ENCODE results near the gene ADCY10.
"Not testable (repeated sequence)": the region's sequence is repeated elsewhere in the genome, so short reads cannot be mapped to it uniquely, and the experiment has no call there.

The ADCY10 gene

DNA sequence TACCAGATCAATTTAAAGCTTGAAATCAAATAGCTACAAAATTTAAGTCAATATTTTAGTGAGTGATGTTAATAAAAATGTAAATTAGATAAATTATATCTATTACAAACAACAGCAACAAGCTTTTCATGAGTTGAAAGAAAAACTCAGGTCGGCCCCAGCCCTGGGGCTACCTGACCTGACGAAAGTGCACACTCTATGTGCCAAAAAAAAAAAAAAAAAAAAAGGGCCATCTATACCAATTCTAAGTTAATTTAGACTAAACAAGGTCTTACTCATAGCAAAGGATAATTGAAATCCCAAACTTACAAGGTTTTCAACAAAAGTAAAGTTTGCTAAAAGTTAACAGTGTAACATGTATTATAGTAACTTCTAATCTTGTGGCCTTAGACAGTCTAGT is 47.6 kb downstream of the ADCY10 start:
- not testable (repeated sequence) for H3K4me1 ChIP-seq (ENCODE audit: control insufficient read depth, insufficient read depth, low read length); H3K27ac ChIP-seq (ENCODE audit: low read length); H3K27me3 ChIP-seq (ENCODE audit: control insufficient read depth in 1 of 2, insufficient read depth in 2 of 2, low read length in 2 of 2); H3K4me3 ChIP-seq (ENCODE audit: low read length in 2 of 2); H3K36me3 ChIP-seq (ENCODE audit: control insufficient read depth in 2 of 2, insufficient read depth in 2 of 2, low read length in 2 of 2); H3K9me3 ChIP-seq (ENCODE audit: control insufficient read depth in 2 of 2, low read length in 2 of 2); H3K9ac ChIP-seq (ENCODE audit: low read length in 2 of 2)

DNA sequence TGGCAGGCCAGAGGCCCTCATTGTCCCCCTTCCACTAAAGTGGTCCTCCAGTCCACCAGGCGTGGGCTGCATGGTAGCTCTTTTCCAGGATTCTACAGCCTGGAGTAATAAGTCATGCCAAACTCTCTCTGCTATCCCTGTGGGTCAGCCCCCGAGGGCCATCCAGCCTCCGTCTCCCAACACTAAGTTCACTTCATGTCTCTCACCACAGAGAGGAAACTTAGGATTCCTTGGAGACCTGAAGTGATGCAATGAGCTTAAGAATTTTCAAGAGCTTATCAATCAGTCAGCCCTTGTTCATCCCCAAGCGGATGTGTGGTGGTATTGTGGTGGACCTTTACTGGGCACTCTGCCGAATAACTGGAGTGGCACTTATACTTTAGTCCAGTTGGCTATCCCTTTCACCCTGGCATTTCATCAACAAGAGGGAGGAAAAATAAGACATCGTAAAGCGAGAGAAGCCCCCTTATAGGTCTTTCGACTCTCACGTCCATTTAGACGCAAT is 48.1 kb downstream of the ADCY10 start:
- H3K27ac ChIP-seq (ENCODE audit: low read length); H3K27me3 ChIP-seq (ENCODE audit: control insufficient read depth in 1 of 2, insufficient read depth in 2 of 2, low read length in 2 of 2); H3K4me1 ChIP-seq (ENCODE audit: control insufficient read depth, insufficient read depth, low read length); H3K4me3 ChIP-seq (ENCODE audit: low read length in 2 of 2); H3K9ac ChIP-seq (ENCODE audit: low read length in 2 of 2); H3K36me3 ChIP-seq (ENCODE audit: control insufficient read depth in 2 of 2, insufficient read depth in 2 of 2, low read length in 2 of 2); H3K9me3 ChIP-seq (ENCODE audit: control insufficient read depth in 2 of 2, low read length in 2 of 2): not testable (repeated sequence)

DNA sequence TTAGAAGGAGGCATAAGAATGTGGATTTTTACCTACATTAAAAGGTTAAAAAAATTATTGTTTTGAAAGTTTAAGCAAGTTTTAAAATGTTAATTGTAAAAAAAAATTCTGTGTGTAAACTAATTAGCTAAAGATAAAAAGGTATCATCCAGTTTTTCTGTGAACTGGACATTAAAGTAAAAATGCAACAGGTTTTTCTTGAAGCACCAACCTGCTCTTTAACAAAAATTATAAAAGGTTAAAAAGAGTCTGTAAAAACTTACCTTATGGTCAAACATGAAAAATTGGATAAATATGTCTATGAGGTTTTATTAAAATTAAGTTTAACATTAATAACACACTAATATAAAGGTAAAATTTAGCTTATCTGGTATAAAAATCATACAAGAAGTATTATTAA is 48.7 kb downstream of the ADCY10 start:
- H3K27ac ChIP-seq (ENCODE audit: low read length); H3K4me1 ChIP-seq (ENCODE audit: control insufficient read depth, insufficient read depth, low read length); H3K27me3 ChIP-seq (ENCODE audit: control insufficient read depth in 1 of 2, insufficient read depth in 2 of 2, low read length in 2 of 2); H3K36me3 ChIP-seq (ENCODE audit: control insufficient read depth in 2 of 2, insufficient read depth in 2 of 2, low read length in 2 of 2); H3K9ac ChIP-seq (ENCODE audit: low read length in 2 of 2); H3K9me3 ChIP-seq (ENCODE audit: control insufficient read depth in 2 of 2, low read length in 2 of 2); H3K4me3 ChIP-seq (ENCODE audit: low read length in 2 of 2): not testable (repeated sequence)

DNA sequence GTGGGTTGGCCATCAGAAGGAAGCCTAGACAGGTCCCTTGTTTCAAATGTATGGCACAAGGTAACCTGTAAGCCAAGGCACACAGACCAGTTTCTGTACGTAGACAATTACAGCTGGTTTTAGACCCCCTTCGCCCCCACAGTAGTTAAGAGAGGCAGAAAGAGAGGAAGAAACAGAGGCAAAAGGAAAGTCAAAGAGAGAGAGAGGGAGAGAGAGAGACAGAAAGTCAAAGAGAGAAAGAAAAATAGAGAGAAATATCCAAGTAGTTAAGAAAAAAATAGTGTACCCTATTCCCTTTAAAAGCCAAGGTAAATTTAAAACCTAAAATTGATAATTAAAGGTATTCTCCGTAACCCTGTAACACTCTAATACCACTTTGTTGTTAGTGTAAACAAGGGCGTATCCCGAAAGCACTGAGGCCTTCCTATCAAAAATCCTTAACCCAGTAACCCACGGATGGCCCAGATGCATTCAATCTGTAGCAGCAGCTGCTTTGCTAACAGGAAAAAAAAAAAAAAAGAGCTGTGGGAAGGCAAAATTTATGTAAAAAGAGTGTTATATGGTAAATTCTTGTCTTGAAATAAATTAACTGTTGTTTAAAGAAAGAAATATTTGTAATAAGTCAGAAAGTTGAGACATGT is 49.4 kb downstream of the ADCY10 start:
- Histone ChIP-seq H3K9ac (ENCODE audit: low read length in 2 of 2) (no peak overlapping the region), H3K9me3 (ENCODE audit: control insufficient read depth in 2 of 2, low read length in 2 of 2) (no peaks in the 10 kb centered on the region), H3K27me3 (ENCODE audit: control insufficient read depth in 1 of 2, insufficient read depth in 2 of 2, low read length in 2 of 2) (no peaks in the 10 kb centered on the region), H3K4me1 (ENCODE audit: control insufficient read depth, insufficient read depth, low read length) (no peaks in the 10 kb centered on the region), H3K27ac (ENCODE audit: low read length) (no peak overlapping the region), H3K36me3 (ENCODE audit: control insufficient read depth in 2 of 2, insufficient read depth in 2 of 2, low read length in 2 of 2) (no peaks in the 10 kb centered on the region), H3K4me3 (ENCODE audit: low read length in 2 of 2) (no peak overlapping the region)

DNA sequence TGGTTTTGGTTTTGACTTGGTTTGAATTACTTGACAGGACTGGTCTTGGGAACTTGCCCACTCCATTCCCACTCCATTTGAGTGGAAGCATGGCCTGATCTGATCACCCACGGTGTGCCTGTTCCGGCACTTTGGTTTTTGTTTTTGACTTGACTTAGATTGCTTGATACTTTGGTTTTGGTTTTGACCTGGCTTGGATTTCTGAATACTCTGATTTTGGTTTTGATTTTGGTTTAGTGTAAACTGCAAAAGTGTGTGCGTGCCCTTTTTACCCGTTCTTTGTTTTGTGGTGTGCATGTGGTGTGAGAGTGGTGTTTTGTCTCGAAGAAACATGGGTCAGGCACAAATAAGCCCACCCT is 50.0 kb downstream of the ADCY10 start:
- H3K27me3 ChIP-seq (ENCODE audit: control insufficient read depth in 1 of 2, insufficient read depth in 2 of 2, low read length in 2 of 2): no peaks in the 10 kb centered on the region
- H3K4me3 ChIP-seq (ENCODE audit: low read length in 2 of 2): no peak overlapping the region
- no peak overlapping the region for H3K27ac ChIP-seq (ENCODE audit: low read length)
- no peak overlapping the region for H3K9ac ChIP-seq (ENCODE audit: low read length in 2 of 2)
- H3K9me3 ChIP-seq (ENCODE audit: control insufficient read depth in 2 of 2, low read length in 2 of 2): no peaks in the 10 kb centered on the region
- no peaks in the 10 kb centered on the region for H3K4me1 ChIP-seq (ENCODE audit: control insufficient read depth, insufficient read depth, low read length)
- no peaks in the 10 kb centered on the region for H3K36me3 ChIP-seq (ENCODE audit: control insufficient read depth in 2 of 2, insufficient read depth in 2 of 2, low read length in 2 of 2)

GRCh38 chr1:167863191-167863920 is 50.6 kb downstream of the ADCY10 start:
- not testable (repeated sequence) for H3K36me3 ChIP-seq (ENCODE audit: control insufficient read depth in 2 of 2, insufficient read depth in 2 of 2, low read length in 2 of 2); H3K4me3 ChIP-seq (ENCODE audit: low read length in 2 of 2); H3K4me1 ChIP-seq (ENCODE audit: control insufficient read depth, insufficient read depth, low read length); H3K27ac ChIP-seq (ENCODE audit: low read length); H3K27me3 ChIP-seq (ENCODE audit: control insufficient read depth in 1 of 2, insufficient read depth in 2 of 2, low read length in 2 of 2); H3K9ac ChIP-seq (ENCODE audit: low read length in 2 of 2); H3K9me3 ChIP-seq (ENCODE audit: control insufficient read depth in 2 of 2, low read length in 2 of 2)

- Histone ChIP-seq H3K4me3 (ENCODE audit: low read length in 2 of 2) (no peak overlapping the region), H3K27me3 (ENCODE audit: control insufficient read depth in 1 of 2, insufficient read depth in 2 of 2, low read length in 2 of 2) (no peaks in the 10 kb centered on the region), H3K27ac (ENCODE audit: low read length) (no peak overlapping the region), H3K9ac (ENCODE audit: low read length in 2 of 2) (no peak overlapping the region), H3K36me3 (ENCODE audit: control insufficient read depth in 2 of 2, insufficient read depth in 2 of 2, low read length in 2 of 2) (no peaks in the 10 kb centered on the region), H3K4me1 (ENCODE audit: control insufficient read depth, insufficient read depth, low read length) (no peaks in the 10 kb centered on the region), H3K9me3 (ENCODE audit: control insufficient read depth in 2 of 2, low read length in 2 of 2) (no peaks in the 10 kb centered on the region)
Observed at GRCh38 chr1:167862432-167863076, 51.4 kb downstream of the ADCY10 start.

GRCh38 chr1:167861664-167862381 is 52.1 kb downstream of the ADCY10 start:
- Histone ChIP-seq H3K4me1 (ENCODE audit: control insufficient read depth, insufficient read depth, low read length) (no peaks in the 10 kb centered on the region), H3K9me3 (ENCODE audit: control insufficient read depth in 2 of 2, low read length in 2 of 2) (no peaks in the 10 kb centered on the region), H3K27ac (ENCODE audit: low read length) (no peak overlapping the region), H3K27me3 (ENCODE audit: control insufficient read depth in 1 of 2, insufficient read depth in 2 of 2, low read length in 2 of 2) (no peaks in the 10 kb centered on the region), H3K4me3 (ENCODE audit: low read length in 2 of 2) (no peak overlapping the region), H3K9ac (ENCODE audit: low read length in 2 of 2) (no peak overlapping the region), H3K36me3 (ENCODE audit: control insufficient read depth in 2 of 2, insufficient read depth in 2 of 2, low read length in 2 of 2) (no peaks in the 10 kb centered on the region)

GRCh38 chr1:167860231-167860923 is 53.6 kb downstream of the ADCY10 start:
- H3K36me3 ChIP-seq (ENCODE audit: control insufficient read depth in 2 of 2, insufficient read depth in 2 of 2, low read length in 2 of 2): no peaks in the 10 kb centered on the region
- H3K4me3 ChIP-seq (ENCODE audit: low read length in 2 of 2): no peak overlapping the region
- no peak overlapping the region for H3K9ac ChIP-seq (ENCODE audit: low read length in 2 of 2)
- no peaks in the 10 kb centered on the region for H3K4me1 ChIP-seq (ENCODE audit: control insufficient read depth, insufficient read depth, low read length)
- H3K27ac ChIP-seq (ENCODE audit: low read length): no peak overlapping the region
- no peaks in the 10 kb centered on the region for H3K27me3 ChIP-seq (ENCODE audit: control insufficient read depth in 1 of 2, insufficient read depth in 2 of 2, low read length in 2 of 2)
- no peaks in the 10 kb centered on the region for H3K9me3 ChIP-seq (ENCODE audit: control insufficient read depth in 2 of 2, low read length in 2 of 2)

DNA sequence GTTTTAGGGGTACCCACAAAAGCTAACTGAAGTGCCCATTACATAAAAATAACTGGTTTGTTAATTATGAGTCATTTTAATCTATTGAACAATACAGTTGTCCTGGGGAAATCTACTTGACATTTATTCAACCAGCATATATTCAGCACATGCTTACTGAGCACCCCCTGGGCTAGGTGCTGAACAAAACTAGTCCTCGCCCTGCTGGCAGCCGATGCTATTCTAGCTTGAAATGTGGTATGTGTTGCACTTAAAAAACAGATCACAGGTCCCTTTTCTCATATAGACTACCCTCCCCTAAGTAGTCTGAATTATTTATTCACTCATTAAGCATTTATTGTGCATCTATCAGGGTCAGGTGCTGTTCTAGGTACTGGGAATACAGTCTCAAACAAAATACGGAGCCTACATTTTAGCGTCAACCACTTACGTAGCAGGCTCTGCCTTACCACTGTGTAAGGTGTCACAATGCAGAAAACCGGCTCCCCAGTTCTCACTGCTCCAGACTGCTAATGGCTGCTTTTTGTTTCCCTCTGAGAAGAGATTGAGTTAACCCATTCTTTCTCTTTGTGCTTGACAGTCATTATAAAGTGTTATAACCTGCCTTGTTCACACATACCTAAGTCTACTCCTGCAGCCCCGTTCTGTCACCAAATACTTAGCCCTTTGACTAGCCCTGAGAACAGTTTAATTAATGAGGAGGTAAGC is 57.1 kb downstream of the ADCY10 start:
- H3K4me1 ChIP-seq (ENCODE audit: control insufficient read depth, insufficient read depth, low read length): no peaks in the 10 kb centered on the region
- no peak overlapping the region for H3K27ac ChIP-seq (ENCODE audit: low read length)
- H3K36me3 ChIP-seq (ENCODE audit: control insufficient read depth in 2 of 2, insufficient read depth in 2 of 2, low read length in 2 of 2): no peaks in the 10 kb centered on the region
- H3K27me3 ChIP-seq (ENCODE audit: control insufficient read depth in 1 of 2, insufficient read depth in 2 of 2, low read length in 2 of 2): no peaks in the 10 kb centered on the region
- no peak overlapping the region for H3K4me3 ChIP-seq (ENCODE audit: low read length in 2 of 2)
- no peaks in the 10 kb centered on the region for H3K9me3 ChIP-seq (ENCODE audit: control insufficient read depth in 2 of 2, low read length in 2 of 2)
- H3K9ac ChIP-seq (ENCODE audit: low read length in 2 of 2): no peak overlapping the region

Data from stomach smooth muscle (tissue), 2 donors.